NCI-H526 treated with DMSO at 0.1 percent for 48 hours (cell line): ENCODE results near the gene RP9.

Experiments
- DNase-seq: peaks from one replicate; lab custom pipeline; 2025; lab: John Stamatoyannopoulos, UW

Gene RP9

GRCh38 chr7:33109005-33109757 is at the start of gene RP9:
TSS of gene RP9 (minus strand) at chr7:33109404. CDS start at chr7:33109372, 32 bp downstream.
- DNase-seq = peak; percentile 89

GRCh38 chr7:33157781-33158180 is 48.6 kb upstream of the RP9 start:
- no peak for DNase-seq

DNA sequence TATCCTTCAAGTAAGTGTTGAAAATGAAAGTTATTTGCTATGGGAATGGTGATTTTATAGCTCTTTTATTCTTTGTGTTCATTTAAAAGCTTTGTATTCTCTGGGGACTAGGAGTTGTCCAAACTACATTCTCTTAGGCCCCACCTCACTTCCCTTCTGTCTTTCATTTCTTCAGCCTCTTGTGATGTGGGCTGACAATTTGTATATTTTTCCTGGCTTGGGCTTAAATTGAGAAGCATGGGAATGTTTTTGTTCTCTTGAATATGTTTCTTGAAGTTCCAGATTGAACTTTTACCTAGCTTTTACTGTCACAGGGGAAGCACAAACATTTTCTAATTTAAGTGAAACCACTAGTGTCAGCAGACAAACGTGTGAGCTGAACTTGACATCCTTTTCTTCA is 48.1 kb upstream of the RP9 start:
- DNase-seq = no peak

- no peak for DNase-seq
Measured at GRCh38 chr7:33156441-33156840, 47.2 kb upstream of the RP9 start.

- no peak for DNase-seq
Measured at GRCh38 chr7:33155811-33156210, 46.6 kb upstream of the RP9 start.

- DNase-seq = no peak
Measured at GRCh38 chr7:33152087-33152486, 42.9 kb upstream of the RP9 start.

- no peak for DNase-seq
Measured at GRCh38 chr7:33145156-33145555, 36.0 kb upstream of the RP9 start.

- no peak for DNase-seq
Measured at GRCh38 chr7:33143996-33144718, 35.0 kb upstream of the RP9 start.

DNA sequence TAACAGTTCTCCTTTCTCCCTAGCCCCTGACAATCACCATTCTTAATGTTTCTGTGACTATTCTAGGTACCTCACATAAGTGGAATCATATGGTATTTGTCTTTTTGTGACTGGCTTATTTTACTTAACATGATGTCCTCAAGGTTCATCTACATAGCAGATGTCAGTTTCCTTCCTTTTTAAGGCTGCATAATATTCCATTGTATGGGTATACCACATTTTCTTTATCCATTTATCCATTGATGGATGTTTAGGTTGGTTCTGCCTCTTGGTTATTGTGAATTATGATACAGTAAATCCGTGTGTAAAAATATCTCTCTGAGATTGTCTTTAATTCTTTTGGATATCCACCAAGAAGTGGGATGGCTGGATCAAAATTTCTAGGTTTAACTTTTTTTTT is 33.4 kb upstream of the RP9 start:
- no peak for DNase-seq

DNA sequence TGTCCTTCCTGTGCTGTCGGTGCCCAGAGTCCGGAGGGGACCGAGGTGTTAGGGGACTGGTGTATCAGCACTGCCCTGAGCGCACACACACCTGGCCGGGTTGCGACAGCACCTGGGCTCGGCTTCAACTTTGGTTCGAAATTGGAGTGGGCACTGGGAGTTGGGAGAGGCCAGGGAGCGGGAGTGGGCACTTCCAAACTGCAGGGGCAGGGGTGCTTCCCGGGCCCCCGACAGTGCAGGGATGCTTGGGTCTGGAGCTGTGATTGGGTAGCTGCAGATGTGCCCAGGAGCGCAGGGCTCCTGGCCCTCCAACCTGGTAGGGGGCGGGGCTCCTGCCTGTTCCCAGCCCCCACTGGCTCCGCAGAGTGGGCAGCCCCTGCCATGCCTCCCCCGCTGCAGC is 27.9 kb upstream of the RP9 start:
- DNase-seq = no peak

DNA sequence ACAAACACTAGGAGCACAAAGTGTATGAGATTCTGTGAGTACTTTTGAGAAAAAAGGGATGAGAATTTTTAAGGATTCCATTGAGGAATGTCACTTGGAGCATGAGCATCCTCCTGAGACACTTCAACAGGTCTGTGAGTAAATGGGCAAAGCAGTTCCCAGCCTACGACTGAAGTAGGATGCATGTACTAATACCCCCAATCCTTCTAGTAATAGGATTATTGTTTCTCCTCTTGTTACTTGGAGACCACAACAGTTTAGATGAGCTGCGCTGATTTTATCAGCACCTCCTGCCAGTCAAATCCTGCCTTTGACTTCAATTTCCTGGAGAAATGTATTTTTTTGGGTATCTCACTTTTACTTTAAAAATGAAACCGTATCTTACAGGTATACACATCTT is 21.0 kb upstream of the RP9 start:
- DNase-seq = no peak

DNA sequence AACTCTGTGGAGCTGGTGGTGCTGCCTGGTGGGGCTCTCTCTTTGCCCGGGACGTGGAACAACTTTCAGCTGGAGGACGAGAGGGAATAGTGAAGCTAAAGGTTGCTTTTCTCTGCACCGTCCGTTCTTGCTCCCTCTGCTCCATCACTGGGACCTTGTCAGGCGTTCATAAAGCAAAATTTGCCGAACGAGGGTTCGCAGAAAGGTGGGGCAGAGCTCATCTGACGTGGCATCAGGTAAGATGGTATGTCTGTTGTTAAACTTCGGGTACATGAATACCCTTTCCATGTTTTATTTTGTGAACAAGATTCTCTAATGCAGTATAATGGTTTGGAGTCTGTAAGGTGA is 20.6 kb upstream of the RP9 start:
- DNase-seq = no peak

- DNase-seq = peak; percentile 92
Measured at GRCh38 chr7:33128990-33129805, 20.0 kb upstream of the RP9 start, which contains the start of gene BBS9. TSS of gene BBS9 (plus strand) at chr7:33129564. CDS start at chr7:33146253, 16,689 bp downstream.

DNA sequence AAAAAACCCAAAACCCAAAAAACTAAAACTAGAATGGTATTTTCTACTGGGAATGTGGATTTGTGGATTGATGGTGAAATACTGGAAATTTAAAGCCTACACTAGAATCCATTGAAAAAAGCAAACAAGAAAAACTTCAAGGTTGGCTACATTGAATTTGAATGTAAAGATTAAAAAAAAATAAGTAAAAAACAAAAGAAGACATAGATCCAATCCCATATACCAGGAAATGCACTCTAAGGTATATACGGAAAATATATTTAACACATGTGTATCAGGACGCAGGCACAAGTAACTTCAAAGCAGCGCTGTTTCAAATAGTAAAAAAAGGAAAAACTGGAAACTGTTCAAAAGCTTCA is 19.4 kb upstream of the RP9 start:
- no peak for DNase-seq

GRCh38 chr7:33127085-33127484 is 17.9 kb upstream of the RP9 start:
- DNase-seq = no peak

DNA sequence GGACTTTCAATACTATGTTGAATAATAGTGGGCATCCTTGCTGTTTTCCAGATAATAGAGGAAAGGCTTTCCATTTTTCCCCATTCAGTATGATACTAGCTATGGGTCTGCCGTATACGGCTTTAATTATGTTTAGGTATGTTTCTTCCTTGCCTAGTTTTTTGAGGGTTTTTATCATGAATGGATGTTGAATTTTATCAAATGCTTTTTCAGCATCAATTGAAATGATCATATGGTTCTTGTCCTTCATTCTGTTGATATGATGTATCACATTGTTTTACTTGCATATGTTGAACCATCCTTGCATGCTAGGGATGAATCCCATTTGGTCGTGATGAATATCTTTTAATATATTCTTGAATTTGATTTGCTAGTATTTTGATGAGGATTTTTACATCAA is 9.2 kb upstream of the RP9 start:
- DNase-seq = no peak

DNA sequence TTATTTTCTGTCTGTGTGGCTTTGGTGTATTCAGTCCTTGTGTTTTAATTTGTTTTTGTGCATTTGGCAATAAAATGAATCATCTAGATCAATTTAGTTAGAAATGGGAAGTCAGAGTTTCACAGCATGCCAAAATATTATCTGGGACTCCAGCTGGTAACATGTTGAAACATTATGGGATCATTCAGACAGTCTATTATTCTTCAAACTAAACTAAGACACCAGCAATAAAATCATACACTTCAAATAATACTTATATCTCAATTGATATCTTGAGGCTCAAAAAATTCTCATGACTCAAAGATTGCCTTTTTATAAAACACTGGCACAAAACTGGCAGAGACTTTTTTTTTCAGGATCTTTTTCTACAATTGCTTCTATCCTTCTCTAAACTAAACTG is 5.8 kb upstream of the RP9 start:
- DNase-seq = no peak

- DNase-seq = no peak
Measured at GRCh38 chr7:33111614-33112013, 2.4 kb upstream of the RP9 start.

- DNase-seq = peak; percentile 54
Measured at GRCh38 chr7:33109758-33110238, 594 bp upstream of the RP9 start.

DNA sequence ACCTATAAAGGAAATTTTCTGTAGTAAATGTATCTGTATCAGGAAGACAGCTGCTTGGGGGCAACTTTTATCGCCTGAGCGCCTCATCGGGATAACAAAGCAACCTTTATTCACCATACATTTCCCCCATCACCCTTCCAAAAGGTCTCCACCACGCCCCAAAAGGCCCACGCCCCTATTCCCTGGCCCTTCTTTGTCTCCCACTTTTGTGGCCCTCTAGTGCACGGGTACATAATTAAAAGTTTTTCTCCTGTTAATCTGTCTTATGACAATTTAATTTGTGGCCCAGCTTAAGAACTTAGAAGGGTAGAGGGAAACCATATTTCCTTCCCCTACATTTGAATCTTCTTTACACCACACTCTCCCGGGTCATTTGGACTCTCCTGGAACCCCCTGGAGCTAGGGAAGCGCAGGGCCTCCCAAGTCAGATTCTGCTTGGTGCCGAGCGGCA is 625 bp downstream of the RP9 start:
- DNase-seq = peak; percentile 22

GRCh38 chr7:33107136-33108066 is 1.8 kb downstream of the RP9 start:
- peak; percentile 62 for DNase-seq

DNA sequence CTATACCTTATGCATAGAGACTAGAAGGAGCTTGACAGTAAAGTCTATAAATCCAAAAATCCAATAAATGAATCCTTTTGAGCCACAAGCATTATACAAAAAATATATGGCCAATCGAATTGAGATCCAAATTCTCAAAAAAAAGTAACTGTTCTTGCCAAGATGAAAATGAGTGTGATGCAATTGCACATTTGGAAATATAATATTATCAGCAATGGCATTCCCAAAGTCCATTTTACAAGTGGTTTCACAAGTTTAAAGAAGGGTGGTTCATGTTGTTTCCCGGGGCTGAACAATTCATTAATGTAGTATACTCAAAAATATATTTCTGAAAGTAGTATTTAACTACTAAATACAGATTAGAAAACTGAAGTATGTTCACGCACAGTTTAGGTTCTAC is 7.3 kb downstream of the RP9 start:
- DNase-seq = no peak
